WTC11 (cell line): ENCODE data around the gene YPEL4. TPM values are rescaled to one million over a fixed set of nuclear protein-coding genes. Genes with fewer than 3 reads are reported as not detected.
A peak's percentile ranks its signal among the peaks of the same experiment; 100 is the strongest.

Source experiments
- CBFB ChIP-seq: sonication (generic); formaldehyde crosslinking; IDR thresholded peaks from 2 replicates; pipeline ENCODE4 v1.8.1; 2022; ENCODE audit warnings: mild to moderate bottlenecking, low read depth, missing genetic modification reagents
- CREB1 ChIP-seq: sonication (generic); formaldehyde crosslinking; IDR thresholded peaks from 2 replicates; pipeline ENCODE4 v1.8.0; 2023; ENCODE audit warnings: mild to moderate bottlenecking, missing genetic modification reagents
- CREM ChIP-seq: sonication (generic); formaldehyde crosslinking; IDR thresholded peaks from 2 replicates; pipeline ENCODE4 v1.8.1; 2022; ENCODE audit warnings: mild to moderate bottlenecking, missing genetic modification reagents, moderate library complexity
- EMX1 ChIP-seq: fragments of 250-450 bp; sonication (Bioruptor Pico); IDR thresholded peaks from 2 replicates; pipeline ENCODE4 v1.8.0; 2021; ENCODE audit warnings: mild to moderate bottlenecking
- FOXP1 ChIP-seq: sonication (generic); formaldehyde crosslinking; IDR thresholded peaks from 2 replicates; pipeline ENCODE4 v1.8.0; 2022; ENCODE audit warnings: missing genetic modification reagents, mild to moderate bottlenecking, moderate library complexity, borderline replicate concordance
- HMGA2 ChIP-seq: fragments of 250-450 bp; sonication (Bioruptor Pico); IDR thresholded peaks from 2 replicates; pipeline ENCODE4 v1.4.0; 2021; ENCODE audit warnings: mild to moderate bottlenecking, moderate library complexity
- KAT7 ChIP-seq: sonication (generic); formaldehyde crosslinking; IDR thresholded peaks from 2 replicates; pipeline ENCODE4 v1.8.1; 2023; ENCODE audit warnings: missing genetic modification reagents, mild to moderate bottlenecking, borderline replicate concordance
- NFYB ChIP-seq: sonication (generic); formaldehyde crosslinking; conservative IDR thresholded peaks from 2 replicates; pipeline ENCODE4 v1.8.0; 2022; ENCODE audit warnings: low read depth, missing genetic modification reagents
- OVOL2 ChIP-seq: fragments of 250-450 bp; sonication (Bioruptor Pico); IDR thresholded peaks from 2 replicates; pipeline ENCODE4 v1.9.0; 2021; ENCODE audit warnings: mild to moderate bottlenecking, borderline replicate concordance
- RORB ChIP-seq: fragments of 250-450 bp; sonication (Bioruptor Pico); IDR thresholded peaks from 2 replicates; pipeline ENCODE4 v1.9.0; 2021; ENCODE audit warnings: mild to moderate bottlenecking
- TEAD1 ChIP-seq: sonication (generic); formaldehyde crosslinking; IDR thresholded peaks from 2 replicates; pipeline ENCODE4 v1.8.0; 2022; ENCODE audit warnings: mild to moderate bottlenecking, missing genetic modification reagents
- ZNF138 ChIP-seq: sonication (generic); formaldehyde crosslinking; conservative IDR thresholded peaks from 2 replicates; pipeline ENCODE4 v1.8.1; 2022; ENCODE audit warnings: mild to moderate bottlenecking, moderate library complexity, missing genetic modification reagents
- ZNF232 ChIP-seq: sonication (generic); formaldehyde crosslinking; IDR thresholded peaks from 2 replicates; pipeline ENCODE4 v1.8.0; 2022; ENCODE audit warnings: mild to moderate bottlenecking, missing genetic modification reagents
- total RNA-seq: library from RNA; stranded (reverse); gene quantifications from 3 replicates; pipeline ENCODE4 v1.2.3, GENCODE V29; 2021
- TF ChIP-seq, protein P1 (sequence below): fragments of 250-450 bp; sonication (Bioruptor Pico); IDR thresholded peaks from 2 replicates; pipeline ENCODE4 v2.1.2; 2022; ENCODE audit warnings: mild to moderate bottlenecking, moderate library complexity
- TF ChIP-seq, protein P2 (sequence below): sonication (generic); formaldehyde crosslinking; IDR thresholded peaks from 2 replicates; pipeline ENCODE4 v1.8.1; 2023; ENCODE audit warnings: mild to moderate bottlenecking, missing genetic modification reagents, borderline replicate concordance
- TF ChIP-seq, protein P3 (sequence below): sonication (generic); formaldehyde crosslinking; IDR thresholded peaks from 2 replicates; pipeline ENCODE4 v1.8.0; 2023; ENCODE audit warnings: missing genetic modification reagents
- TF ChIP-seq, protein P4 (sequence below): sonication (generic); formaldehyde crosslinking; IDR thresholded peaks from 2 replicates; pipeline ENCODE4 v1.8.0; 2022; ENCODE audit warnings: mild to moderate bottlenecking, missing genetic modification reagents
- TF ChIP-seq, protein P5 (sequence below): sonication (generic); formaldehyde crosslinking; IDR thresholded peaks from 2 replicates; pipeline ENCODE4 v1.8.1; 2023; ENCODE audit warnings: mild to moderate bottlenecking, missing genetic modification reagents
- TF ChIP-seq, protein P6 (sequence below): sonication (generic); formaldehyde crosslinking; IDR thresholded peaks from 2 replicates; pipeline ENCODE4 v1.8.1; 2023; ENCODE audit warnings: mild to moderate bottlenecking, missing genetic modification reagents, moderate library complexity

The YPEL4 gene
- total RNA-seq, 1 experiment from 2014 or later = 0.15 TPM

DNA sequence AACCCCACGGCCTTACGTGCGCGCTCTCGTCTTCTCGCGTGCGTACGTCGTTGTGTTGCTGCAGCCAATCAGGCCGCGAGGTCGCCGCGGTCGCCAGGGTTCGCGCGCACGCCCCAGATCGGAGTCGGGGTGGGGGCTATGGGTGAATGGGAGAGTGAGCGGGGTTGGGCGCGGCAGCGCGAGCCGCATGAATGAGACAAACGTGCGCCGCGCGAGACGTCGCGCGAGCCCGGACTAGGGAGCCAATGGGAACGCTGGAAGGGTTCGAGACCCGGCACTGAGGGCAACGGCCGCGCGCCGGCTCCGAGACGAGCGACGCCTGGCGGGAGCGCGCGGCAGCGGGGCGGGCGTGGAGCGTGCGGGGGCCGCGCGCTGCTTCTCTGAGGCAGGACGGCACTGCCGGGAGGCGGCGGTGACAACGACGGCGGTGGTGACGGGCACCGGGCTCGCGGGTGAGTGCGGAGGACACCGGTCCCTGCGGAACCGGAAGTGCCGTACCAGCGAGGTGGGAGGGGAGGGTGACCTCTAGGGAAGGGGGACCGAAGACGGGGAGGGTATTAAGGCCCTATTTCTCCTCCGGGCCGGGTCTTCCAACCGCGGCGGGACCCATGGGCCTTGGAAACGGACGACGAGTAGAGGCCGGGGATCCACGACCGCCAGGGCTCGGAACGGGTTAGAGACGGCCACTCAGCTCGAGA is 18.2 kb upstream of the YPEL4 start, which contains the start of gene ZDHHC5 (continued):
- TF ChIP-seq, protein P1, sequence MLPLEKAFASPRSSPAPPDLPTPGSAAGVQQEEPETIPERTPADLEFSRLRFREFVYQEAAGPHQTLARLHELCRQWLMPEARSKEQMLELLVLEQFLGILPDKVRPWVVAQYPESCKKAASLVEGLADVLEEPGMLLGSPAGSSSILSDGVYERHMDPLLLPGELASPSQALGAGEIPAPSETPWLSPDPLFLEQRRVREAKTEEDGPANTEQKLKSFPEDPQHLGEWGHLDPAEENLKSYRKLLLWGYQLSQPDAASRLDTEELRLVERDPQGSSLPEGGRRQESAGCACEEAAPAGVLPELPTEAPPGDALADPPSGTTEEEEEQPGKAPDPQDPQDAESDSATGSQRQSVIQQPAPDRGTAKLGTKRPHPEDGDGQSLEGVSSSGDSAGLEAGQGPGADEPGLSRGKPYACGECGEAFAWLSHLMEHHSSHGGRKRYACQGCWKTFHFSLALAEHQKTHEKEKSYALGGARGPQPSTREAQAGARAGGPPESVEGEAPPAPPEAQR (CRISPR knock-in tag) = no peak
- TF ChIP-seq, protein P2, sequence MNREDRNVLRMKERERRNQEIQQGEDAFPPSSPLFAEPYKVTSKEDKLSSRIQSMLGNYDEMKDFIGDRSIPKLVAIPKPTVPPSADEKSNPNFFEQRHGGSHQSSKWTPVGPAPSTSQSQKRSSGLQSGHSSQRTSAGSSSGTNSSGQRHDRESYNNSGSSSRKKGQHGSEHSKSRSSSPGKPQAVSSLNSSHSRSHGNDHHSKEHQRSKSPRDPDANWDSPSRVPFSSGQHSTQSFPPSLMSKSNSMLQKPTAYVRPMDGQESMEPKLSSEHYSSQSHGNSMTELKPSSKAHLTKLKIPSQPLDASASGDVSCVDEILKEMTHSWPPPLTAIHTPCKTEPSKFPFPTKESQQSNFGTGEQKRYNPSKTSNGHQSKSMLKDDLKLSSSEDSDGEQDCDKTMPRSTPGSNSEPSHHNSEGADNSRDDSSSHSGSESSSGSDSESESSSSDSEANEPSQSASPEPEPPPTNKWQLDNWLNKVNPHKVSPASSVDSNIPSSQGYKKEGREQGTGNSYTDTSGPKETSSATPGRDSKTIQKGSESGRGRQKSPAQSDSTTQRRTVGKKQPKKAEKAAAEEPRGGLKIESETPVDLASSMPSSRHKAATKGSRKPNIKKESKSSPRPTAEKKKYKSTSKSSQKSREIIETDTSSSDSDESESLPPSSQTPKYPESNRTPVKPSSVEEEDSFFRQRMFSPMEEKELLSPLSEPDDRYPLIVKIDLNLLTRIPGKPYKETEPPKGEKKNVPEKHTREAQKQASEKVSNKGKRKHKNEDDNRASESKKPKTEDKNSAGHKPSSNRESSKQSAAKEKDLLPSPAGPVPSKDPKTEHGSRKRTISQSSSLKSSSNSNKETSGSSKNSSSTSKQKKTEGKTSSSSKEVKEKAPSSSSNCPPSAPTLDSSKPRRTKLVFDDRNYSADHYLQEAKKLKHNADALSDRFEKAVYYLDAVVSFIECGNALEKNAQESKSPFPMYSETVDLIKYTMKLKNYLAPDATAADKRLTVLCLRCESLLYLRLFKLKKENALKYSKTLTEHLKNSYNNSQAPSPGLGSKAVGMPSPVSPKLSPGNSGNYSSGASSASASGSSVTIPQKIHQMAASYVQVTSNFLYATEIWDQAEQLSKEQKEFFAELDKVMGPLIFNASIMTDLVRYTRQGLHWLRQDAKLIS (CRISPR knock-in tag) = no peak
- no peak for TF ChIP-seq RORB (CRISPR knock-in tag)
- TF ChIP-seq HMGA2 (CRISPR knock-in tag) = no peak
- TF ChIP-seq ZNF138 (CRISPR knock-in tag) = no peak
- peak; percentile 71 for TF ChIP-seq NFYB
- no peak for TF ChIP-seq OVOL2
- peak; percentile 20; the same call in 1 of the 2 replicates for TF ChIP-seq FOXP1 (CRISPR knock-in tag)
- TF ChIP-seq EMX1 = no peak
- TF ChIP-seq, protein P3, sequence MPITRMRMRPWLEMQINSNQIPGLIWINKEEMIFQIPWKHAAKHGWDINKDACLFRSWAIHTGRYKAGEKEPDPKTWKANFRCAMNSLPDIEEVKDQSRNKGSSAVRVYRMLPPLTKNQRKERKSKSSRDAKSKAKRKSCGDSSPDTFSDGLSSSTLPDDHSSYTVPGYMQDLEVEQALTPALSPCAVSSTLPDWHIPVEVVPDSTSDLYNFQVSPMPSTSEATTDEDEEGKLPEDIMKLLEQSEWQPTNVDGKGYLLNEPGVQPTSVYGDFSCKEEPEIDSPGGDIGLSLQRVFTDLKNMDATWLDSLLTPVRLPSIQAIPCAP (CRISPR knock-in tag) = no peak
- TF ChIP-seq, protein P4, sequence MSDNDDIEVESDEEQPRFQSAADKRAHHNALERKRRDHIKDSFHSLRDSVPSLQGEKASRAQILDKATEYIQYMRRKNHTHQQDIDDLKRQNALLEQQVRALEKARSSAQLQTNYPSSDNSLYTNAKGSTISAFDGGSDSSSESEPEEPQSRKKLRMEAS = peak; percentile 66; the same call in 1 of the 2 replicates
- TF ChIP-seq KAT7 (CRISPR knock-in tag) = peak; percentile 68; the same call in 1 of the 2 replicates
- TF ChIP-seq, protein P5, sequence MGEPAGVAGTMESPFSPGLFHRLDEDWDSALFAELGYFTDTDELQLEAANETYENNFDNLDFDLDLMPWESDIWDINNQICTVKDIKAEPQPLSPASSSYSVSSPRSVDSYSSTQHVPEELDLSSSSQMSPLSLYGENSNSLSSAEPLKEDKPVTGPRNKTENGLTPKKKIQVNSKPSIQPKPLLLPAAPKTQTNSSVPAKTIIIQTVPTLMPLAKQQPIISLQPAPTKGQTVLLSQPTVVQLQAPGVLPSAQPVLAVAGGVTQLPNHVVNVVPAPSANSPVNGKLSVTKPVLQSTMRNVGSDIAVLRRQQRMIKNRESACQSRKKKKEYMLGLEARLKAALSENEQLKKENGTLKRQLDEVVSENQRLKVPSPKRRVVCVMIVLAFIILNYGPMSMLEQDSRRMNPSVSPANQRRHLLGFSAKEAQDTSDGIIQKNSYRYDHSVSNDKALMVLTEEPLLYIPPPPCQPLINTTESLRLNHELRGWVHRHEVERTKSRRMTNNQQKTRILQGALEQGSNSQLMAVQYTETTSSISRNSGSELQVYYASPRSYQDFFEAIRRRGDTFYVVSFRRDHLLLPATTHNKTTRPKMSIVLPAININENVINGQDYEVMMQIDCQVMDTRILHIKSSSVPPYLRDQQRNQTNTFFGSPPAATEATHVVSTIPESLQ (CRISPR knock-in tag) = no peak
- TF ChIP-seq CREB1 (CRISPR knock-in tag) = no peak
- peak; percentile 49; the same call in 1 of the 2 replicates for TF ChIP-seq TEAD1 (CRISPR knock-in tag)
- TF ChIP-seq, protein P6, sequence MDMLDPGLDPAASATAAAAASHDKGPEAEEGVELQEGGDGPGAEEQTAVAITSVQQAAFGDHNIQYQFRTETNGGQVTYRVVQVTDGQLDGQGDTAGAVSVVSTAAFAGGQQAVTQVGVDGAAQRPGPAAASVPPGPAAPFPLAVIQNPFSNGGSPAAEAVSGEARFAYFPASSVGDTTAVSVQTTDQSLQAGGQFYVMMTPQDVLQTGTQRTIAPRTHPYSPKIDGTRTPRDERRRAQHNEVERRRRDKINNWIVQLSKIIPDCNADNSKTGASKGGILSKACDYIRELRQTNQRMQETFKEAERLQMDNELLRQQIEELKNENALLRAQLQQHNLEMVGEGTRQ (CRISPR knock-in tag) = no peak
- peak; percentile 59; the same call in 1 of the 2 replicates for TF ChIP-seq CREM (CRISPR knock-in tag)
- no peak for TF ChIP-seq ZNF232 (CRISPR knock-in tag)
- no peak for TF ChIP-seq CBFB (CRISPR knock-in tag)
